Parietal lobe (tissue), 1 donor: Measurements from ENCODE around the gene GORAB. TPM values are rescaled to one million over a fixed set of nuclear protein-coding genes. Genes with fewer than 3 reads are reported as not detected.

Source experiments
- total RNA-seq: library from RNA; depleted of rRNA; stranded (reverse); fragments of >200 nt; gene quantifications from one replicate; pipeline ENCODE4 v1.2.3, GENCODE V29; 2014

GORAB gene
- total RNA-seq: 15.0 TPM

GRCh38 chr1:170531758-170532657, at the start of gene GORAB:
Gene GORAB (plus strand): TSS chr1:170532166. CDS start chr1:170532224, 58 bp downstream.

Other genes with a start within 250 kb of the GORAB start
- gene PRRX1, start 132.0 kb downstream of the GORAB start, total RNA-seq: 2.2 TPM